NCI-H2107 treated with DMSO at 0.1 percent for 48 hours (cell line): ENCODE measurements around the gene TBRG4.
"Not testable (repeated sequence)": the region's sequence is repeated elsewhere in the genome, so short reads cannot be mapped to it uniquely, and the experiment has no call there.

Source experiments
- DNase-seq: peaks from one replicate; lab custom pipeline; 2025; ENCODE audit not compliant: unreplicated experiment; lab: John Stamatoyannopoulos, UW

The TBRG4 gene

DNA sequence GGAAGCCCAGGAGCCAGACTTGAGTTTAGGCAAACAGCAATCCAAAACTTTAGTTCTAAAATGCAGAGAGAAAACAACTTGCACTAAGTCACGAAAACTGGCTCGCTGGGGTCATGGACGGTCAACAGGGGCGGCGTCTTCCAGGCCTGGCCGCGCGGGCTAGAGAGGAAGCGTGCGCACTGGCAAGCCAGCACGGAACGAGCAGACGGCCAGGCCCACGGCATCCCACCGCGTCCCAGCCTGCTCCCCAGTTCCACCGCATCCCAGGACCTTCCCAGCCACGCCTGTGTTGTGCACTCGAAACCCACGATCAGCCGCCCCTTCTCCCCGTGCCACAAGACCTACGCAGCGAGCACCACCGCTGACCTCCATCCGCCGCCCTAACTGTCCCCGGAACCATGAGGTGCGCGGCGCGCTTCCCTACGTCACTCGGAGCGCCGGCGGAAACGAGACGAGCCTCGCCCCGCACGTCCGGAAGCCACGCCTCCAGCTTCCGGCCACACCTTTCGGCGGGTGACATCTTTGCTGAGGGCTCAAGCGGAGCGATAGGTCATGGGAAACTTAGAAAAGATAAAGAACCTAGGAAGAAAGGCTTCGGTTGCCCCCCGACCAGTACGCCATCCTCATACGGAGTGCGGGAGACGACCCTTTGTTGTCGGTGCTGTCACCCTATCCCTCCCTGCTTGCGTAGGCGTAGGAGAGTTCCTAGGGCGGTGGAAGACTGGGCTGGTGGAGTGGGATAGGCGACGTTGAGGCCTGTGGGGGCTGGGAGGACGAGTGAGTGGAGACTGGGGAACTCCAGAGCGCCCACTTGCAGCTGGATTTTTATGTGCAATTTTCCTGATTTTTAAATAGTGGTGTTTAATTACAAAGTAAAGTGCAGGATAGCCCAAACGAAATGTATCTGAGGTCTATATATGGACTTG lies at the start of gene TBRG4:
TBRG4 (minus strand) TSS at position 400 of the 926 bp plus-strand sequence. CDS start 2,460 bp downstream, outside the sequence.
- DNase-seq = peak; percentile 91

DNA sequence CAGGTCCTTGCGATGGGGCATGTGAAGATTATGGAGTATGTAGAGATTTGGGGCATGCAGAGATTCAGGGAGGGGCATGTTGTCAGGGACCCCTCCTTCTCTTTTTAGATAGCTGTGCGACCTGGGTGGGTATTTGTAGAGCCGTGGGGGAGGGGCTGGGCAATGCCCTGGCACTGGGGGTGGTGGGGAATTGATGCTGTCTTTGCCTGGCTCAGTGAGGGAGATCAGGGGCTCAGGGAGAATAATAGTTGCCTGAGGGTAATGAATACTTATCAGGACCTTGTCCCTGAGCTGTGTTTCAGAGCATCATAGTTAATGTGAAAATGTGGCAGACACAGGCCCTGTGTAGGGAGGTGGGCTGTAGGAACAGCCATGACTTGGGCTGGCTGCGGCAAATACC lies 49.6 kb upstream of the TBRG4 start:
- DNase-seq = no peak

DNA sequence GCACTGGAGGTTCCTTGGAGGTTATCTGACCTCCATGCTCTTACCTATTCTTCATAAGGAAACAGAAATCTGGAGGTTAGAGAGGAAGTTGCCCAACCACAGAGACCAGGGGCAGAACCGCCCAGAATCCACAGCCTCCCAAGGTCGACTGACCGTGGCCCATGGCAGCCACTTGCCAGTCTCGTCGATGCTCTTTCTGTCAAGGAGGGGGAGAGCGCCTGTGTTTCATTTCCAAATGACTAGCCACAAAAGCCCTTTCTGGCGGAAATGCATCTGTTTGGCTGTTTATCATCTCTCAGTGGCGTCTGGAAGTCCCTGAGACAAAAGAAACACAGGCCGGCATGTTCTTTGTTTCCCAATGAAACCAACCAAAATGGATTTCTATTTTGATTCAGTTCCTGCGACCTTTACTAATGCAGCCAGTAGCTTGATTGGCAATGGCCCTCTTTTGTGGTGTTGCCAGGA lies 49.0 kb upstream of the TBRG4 start:
- DNase-seq = no peak

DNA sequence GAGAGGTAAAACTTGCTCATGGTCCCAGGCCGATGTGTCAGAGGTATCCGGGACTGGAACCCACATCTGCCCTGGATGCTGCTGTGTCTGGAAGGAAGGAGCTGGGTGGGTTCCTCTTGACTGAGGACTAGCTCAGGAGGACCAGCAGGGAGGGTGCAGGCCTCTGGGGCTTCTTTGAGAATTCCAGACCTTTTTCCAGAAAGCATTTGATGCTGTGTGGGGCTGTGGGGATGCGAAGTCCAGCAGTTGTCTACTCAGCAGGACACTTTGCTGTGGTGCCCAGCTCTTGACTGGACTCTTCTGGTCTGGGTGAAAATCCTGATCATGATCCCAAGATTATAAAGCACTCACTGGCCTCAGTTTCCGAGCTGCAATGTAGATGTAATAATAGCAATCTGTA lies 47.8 kb upstream of the TBRG4 start:
- DNase-seq = no peak

DNA sequence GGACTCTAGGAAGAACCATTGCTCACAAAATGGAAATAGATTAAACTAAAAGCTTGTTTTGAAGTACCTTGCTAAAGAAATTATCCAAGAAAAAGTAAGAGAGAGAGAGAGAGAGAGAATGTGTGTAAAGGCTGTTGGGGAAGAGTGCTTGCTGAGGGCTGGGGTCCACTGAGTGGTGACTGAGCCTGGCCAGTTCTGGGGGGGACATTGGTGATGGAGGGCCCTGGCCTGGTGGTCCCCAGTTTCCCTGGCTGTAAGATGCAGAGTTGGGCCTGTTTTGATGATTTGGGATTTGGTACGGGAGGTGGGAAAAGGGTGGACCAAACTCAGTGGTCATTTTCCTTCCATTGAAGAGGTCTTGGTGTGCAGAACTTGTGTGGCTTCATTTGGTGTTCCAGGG lies 47.0 kb upstream of the TBRG4 start:
- no peak for DNase-seq

DNA sequence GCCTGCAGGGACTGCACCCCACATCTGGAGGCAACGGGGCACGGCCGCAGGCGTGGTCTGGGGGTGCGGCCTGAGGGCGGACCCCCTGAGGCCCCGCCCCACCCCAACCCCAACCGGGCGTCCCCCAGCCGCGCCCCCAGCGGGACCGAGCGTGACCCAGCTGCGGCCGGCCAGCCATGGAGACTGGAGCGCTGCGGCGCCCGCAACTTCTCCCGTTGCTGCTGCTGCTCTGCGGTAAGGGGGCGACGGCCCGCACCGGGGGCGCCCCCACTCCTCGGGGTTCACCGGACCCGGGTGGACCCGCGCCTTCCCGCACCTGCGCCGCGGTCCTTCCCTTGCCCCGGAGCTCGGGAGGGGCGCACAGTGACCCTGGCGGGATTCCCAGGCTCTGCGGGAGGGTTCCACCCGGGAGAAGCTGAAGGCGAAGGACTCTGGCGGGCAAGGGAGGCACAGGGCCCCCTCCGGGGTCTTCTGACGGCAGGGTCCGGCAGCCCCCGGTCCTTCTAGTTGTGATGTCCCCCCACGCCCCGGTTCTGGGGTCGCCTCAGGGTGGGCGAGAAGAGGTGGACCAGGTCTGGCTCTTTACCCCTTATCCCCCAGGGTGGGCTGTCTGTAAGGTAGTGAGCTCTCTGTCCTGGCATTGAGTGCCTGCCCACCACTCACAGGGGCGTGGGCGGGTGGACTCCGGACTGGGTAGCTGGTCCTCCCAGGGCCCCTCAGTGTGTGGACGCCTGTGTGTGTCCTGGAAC lies 46.3 kb upstream of the TBRG4 start, which contains the start of gene RAMP3:
RAMP3 (plus strand) TSS at position 139 of the 749 bp plus-strand sequence; CDS start at position 177, 38 bp downstream.
- DNase-seq = no peak

DNA sequence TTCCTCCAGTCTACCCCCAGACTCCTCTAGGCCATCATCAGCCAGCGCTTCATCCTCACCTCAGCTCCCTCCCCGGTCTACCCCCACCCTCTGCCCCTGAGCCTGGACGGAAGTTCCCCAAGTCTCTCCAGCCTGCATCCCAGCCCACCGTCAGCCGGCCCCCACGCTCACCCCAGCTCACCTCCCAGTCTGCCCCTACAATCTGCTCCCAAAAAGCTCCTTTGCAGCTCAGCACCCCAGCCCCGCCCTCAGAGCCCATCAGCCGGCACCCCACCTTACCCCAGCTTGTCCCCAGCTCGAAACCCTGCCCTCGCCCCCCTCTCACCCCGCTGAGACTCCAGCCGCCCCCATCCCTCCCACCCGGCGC lies 45.8 kb upstream of the TBRG4 start:
- no peak for DNase-seq

DNA sequence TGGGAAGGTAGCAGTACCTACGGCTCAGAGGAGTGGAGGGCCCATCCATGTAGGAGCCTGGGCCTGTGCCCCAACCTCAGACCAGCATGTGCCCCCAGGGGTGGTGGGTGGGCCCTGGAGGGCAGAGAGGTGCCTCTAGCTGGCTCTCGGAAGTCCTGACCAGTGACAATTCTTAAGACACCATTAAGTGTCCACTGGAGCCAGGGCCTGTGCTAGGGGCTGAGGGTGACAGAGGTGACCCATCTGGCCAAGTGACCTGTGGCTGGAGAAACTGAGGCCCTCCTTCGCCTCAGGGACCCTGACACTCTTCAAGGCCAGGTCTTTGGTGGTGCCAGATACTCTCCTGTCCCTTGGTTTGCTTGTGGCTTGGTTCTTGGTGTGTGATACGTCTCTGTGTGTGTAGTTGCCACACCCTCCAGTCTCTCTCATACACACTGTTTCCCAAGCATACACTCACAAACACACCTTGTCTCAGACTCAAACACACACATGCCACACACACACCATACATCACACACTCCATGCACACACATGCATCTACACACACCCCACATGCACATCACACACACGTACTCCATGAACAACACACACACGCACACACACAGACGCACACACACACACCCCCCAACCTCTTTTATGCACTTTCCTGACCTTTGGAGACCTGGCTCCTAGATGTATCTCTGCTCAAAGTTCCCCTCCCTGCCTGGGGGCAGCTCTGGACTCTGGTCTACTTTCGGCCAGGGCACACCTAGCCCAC lies 45.2 kb upstream of the TBRG4 start:
- no peak for DNase-seq

DNA sequence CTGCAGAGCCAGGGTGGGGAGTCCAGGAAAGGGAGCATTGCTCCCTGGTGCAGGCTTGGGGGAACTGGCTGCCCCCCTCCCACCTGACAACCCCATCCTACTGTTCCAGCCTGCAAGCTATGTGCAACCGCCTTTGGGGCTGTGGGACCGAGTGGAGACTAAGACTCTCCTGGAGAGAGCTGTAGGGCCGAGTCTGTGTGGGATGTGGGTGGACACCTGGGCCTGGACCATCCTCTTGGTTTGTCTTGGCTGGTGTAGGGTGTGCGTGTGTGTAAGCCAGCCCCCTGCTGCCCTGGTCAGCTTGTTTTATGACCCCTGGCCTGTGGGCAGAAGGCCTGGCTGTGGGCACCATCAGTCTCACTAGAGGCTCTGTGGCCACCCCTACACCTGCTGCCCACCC lies 44.4 kb upstream of the TBRG4 start:
- DNase-seq = no peak

DNA sequence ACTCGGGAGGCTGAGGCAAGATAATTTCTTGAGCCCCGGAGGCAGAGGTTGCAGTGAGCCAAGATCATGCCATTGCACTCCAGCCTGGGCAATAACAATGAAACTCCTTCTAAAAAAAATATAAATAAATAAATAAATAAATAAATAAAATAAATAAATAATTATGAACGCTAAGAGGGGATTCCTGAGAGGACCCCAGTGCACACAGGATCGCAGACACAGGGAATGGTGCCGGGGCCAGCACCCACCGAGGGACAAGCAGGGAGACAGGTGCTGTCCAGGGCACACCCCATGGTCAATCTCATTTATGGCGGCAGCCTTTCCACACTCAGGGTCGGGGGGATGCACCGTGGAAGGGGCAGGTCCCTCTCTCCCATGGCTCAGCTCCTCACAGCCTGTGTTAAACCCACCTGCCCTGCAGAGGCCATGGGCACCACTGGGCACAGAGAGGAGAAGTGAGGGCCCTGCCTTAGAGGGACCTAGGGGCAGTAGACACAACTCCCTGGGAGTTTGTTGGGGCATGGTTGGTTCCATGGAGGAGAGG lies 43.9 kb upstream of the TBRG4 start:
- no peak for DNase-seq

DNA sequence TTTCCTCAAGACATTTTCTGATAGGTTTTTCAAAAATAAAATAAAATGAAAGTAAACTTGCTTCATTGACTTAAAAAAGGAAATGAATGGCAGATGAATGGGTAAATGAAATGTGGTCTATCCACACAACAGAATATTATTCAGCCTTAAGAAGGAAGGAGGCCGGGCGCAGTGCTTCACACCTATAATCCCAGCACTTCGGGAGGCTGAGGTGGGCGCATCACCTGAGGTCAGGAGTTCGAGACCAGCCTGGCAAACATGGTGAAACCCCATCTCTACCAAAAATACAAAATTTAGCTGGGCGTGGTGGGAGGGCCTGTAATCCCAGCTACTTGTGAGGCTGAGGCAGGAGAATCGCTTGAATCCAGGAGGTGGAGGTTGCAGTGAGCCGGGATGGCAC lies 42.4 kb upstream of the TBRG4 start:
- DNase-seq = not testable (repeated sequence)

DNA sequence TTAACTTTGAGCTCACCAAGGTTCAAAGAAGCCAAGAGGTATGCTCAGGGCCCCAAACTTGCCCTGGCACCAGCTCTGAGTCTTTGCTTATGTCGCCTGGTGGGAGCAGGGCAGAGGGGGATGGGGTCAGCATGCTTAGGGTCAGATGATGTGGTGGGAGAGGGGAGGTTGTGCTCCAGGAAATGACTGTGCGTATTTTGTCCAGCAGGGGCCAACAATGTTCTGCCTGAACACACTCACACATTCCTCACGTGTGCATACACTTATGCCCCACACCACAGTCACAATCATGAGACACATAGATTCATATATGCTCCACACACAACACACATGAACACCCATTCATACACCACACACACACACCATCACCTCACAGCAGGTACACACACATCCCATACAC lies 41.7 kb upstream of the TBRG4 start:
- DNase-seq = no peak

DNA sequence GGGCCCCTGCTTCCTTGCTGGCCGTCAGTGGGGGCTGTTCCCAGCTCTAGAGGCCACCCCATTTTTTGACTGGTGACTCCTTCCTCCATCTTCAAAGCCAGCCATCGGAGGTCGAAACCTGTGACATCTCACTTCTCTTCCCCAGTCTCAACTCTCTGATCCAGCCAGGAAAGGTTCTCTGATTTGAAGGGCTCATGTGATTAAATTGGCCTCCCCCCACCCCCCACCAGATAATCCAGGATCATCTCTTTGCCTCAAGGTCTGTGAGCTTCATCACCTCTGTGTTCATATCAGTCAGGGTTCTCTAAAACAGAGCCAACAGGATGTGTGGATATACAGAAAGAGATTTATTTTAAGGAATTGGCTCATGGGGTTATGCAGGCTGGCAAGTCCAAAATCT lies 40.5 kb upstream of the TBRG4 start:
- no peak for DNase-seq

DNA sequence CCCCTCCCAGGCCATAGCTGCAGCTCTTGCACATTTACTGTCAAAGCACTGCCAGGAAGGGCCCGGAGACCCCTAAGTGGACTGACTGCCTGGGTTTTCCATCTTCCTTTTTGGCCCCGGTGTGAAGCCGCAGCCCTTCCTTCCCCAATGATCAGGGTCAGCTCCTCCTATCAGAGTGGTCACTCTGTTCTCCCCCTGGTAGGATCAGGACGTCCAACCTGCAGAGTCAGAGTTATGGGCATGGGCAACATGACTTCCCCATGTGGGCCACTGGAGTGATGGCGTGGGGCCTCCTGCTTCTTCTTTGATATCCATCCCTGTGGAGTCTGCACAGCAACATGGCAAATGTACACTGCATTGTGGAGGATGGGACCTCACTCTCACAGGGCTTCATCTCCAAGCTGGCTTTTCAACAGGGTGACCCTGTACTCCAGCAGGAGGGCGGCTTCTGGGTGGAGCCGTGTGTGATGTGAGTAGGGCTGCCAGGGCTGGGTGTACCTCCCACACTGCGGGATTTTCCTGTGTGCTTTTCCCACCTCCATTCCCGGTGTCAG lies 39.7 kb upstream of the TBRG4 start:
- no peak for DNase-seq

DNA sequence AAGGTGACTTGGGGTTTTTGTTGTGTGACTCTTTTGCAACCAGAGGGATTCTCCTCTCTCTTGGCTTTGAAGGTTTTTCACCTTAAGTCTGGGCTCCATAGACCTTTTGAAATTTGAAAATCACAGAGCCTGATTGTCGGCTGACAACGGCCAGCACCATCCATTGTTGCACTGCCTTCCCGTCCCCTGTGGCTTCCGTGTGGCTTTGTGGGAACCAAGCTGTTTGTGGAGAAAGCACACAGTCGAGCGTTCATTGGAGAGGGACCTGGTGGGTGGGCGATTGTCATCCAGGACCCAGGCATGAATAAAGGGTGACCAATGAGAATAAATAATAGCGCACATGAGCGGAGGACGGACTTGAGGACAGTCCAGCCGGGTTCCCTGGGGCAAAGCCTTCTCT lies 38.7 kb upstream of the TBRG4 start:
- no peak for DNase-seq

DNA sequence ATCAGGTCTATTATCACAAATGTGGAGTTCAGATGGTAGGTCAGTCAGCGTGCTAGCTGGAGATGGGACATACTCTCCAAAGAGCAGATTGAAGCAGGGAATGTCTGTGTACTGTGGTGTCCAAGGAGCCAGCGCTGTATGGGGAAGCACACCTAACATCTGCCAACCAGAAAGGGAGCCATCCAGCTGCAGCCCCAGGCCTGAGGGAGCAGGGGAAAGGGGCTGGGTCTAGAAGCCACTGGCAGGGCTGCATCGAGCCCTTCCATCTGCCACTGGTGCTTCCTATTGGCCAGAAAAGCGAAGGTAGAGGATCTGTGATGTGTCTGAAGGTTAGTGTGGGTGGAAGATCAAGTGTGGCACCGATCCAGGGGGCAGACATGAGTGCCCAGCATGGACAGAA lies 38.1 kb upstream of the TBRG4 start:
- DNase-seq = no peak

DNA sequence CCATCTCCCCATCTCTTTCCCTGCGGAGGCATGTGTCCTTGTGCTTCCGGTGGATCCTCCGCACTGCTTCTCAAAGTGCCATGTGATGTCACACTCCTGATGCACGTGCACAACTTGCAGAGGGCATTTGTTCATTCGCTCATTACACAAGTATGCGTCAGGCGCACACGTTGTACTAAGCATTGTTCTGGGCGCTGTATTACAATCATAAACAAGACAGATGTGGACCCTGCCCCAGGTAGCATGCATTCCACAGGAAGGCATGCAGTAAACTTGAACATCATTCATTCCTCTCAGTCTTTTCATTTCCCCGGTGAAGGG lies 37.1 kb upstream of the TBRG4 start:
- no peak for DNase-seq

DNA sequence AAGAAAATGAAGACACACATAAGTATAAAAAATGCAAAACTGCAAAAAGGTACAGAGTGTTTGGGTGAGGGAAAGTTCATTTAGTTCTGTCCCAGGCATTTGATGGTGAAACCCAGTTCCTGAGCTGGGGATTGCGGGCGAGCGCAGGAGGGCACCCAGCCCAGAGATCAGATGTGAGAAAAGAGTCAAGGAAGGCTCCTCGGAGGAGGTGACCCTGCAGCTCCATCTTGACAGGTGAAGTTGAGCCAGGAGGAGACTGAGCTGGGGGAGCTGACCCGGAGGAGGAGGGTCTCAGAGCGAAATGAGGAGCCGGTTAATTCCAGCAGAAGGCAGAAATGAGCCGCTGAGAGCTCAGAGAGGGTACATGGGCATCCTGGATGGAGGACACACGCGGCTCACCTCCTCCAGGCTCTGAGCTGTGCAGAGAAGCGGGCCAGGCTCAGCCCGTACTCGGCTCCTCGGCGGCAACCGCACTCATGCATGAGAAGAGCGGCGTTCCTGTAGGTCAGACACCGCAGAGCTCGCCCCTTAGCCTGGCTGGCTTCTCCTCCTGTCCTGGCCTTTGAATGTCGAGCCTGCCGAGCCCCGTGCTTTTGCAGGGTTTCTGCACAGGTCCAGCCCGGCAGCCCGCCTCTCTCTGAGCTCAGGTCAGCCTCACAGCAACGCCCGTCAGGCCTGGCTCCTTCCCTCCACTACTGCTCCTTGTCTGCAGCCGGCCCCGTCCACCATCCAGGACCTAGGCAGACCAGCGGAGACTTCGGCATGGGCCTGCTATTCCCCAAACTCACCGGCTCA lies 36.6 kb upstream of the TBRG4 start:
- DNase-seq = no peak

DNA sequence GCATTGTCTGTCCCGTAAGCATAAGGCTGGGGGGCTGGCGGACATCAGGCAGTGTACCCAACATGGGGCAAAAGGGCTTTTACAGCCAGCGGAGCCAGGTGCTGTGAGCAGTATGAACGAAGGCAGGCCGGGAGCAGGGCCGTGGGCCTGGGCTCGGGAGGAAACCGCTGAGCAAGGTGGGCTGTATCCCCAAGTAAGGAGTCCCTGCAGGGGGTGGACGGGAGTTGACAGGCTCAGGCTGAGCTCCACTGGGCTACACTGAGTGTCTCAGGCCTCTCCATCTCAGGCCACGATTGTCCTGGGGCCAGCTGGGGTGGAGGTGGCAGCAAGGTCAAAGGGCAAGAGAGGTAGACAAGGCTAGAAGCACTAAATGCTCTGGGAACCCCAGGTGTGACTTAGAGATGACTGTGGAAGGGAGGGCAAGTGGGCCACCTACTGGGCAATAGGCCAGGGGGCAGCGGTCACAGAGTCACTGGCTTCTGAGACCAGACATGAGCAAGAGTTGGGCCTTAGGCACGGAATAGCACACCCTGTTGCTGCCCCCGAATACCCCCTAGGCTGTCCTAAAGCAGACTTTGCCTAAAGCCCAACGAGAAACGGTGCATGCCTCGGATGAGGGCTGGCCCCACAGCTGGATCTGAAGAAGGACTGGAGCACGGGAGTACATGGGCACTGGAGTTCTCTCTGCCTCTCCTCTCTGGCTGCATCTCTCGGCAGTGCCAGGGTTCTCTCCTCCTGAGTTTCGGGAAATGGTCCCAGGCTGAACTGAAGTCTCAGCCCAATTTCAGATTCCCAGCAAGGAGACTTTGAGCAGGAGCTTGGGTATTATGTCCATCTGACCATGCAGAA lies 35.3 kb upstream of the TBRG4 start:
- DNase-seq = no peak
